Islet of Langerhans (tissue), 1 donor: Measurements from ENCODE around the gene USH2A.

Experiments used
- FAIRE-seq: peaks from one replicate; lab custom pipeline; 2011; peaks lifted over from hg19 to GRCh38; lab: Jason Lieb, UNC

USH2A gene

DNA sequence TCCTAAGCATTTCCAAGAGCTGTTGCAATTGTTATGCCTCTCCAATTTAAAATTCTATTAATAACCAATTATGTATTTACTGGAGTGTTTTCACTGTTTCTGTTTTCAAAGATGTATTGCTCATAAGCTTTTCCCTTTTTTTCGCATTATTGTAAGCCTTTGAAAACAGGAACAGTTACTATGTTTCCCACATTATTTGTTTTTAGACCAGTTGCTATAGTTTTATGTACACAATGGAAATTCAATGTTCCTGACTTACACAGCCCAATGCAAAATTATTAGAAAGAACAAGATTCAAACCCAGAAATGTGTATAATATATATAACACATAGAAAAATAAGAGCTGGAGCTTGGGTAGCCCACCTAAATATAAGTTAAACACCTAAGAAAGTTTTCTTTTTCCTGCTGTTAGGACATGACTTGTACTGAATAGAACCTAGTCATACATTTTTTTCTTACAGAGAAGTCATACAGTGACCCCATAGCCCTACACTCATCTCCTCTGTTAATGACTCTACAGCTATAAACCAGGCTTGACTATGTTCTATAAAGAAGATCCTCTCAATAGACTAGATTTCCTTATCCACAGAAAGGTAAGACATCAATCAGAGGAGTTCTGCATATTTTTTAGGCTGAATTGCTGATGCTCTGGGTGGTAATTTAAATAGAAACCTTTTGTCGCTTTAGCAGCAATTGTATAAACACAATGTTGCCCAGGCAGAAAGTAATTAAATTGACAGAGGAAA is 299.6 kb downstream of the USH2A start:
- peak; percentile 53 for FAIRE-seq

- peak; percentile 93 for FAIRE-seq
Observed at GRCh38 chr1:216119600-216119999, 303.6 kb downstream of the USH2A start.

DNA sequence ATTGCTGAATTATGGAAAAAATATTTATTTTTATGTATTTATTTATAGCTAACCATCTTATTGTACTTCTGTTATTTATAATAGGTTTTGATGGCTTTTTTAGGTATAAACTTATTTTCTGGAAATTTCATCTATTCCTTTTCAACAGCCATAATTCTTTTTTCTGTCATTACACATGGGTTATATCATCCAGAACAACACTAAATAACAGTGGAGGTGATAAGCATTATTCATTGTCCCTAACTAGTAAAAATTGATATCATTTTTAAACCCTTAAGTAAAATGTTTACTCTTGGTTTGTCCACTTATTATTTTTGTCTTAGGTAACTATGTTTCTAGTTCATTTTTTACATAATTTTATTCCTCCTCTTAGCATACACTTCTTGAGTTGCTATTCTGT is 309.1 kb downstream of the USH2A start:
- no peak for FAIRE-seq

GRCh38 chr1:216113181-216113580 is 310.1 kb downstream of the USH2A start:
- no peak for FAIRE-seq

DNA sequence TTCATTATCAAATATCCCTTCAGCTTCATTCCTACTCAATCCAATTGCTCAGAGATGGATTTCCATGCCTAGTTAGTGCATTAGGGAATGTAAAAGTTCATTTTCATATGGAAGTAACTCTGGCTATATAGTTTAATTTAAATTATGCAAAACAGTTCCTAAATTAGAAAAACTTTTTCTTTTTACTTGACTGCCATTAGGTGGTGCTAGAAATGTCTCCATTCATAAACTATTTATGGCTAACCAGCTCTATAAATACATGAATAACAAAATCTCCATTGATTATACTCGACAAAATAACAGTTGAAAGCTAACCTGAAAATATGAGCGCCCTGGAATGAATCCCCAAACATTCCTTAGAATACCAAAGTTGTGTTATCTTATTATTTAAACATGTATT is 311.4 kb downstream of the USH2A start:
- FAIRE-seq = peak; percentile 95

- no peak for FAIRE-seq
Observed at GRCh38 chr1:216095400-216095799, 327.8 kb downstream of the USH2A start.

GRCh38 chr1:216090556-216090955 is 332.7 kb downstream of the USH2A start:
- no peak for FAIRE-seq

GRCh38 chr1:216086678-216087077 is 336.6 kb downstream of the USH2A start:
- no peak for FAIRE-seq

DNA sequence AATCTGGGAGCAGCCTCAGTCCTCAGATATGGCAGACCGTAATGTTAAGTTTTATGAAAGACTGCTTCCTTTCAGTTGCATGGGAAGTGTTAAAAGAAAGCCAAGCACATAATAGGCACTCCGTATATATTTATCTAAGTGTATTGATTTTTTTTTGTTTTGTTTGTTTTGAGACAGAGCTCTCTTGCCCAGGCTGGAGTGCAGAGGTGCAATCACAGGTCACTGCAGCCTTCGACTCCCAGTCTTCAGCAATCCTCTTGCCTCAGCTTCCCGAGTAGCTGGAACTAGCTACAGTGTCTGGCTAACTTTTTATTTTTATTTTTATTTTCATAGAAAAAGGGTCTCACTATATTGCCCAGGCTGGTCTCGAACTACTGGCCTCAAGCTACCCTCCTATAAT is 341.8 kb downstream of the USH2A start:
- no peak for FAIRE-seq

GRCh38 chr1:216076751-216077150 is 346.5 kb downstream of the USH2A start:
- FAIRE-seq = no peak

DNA sequence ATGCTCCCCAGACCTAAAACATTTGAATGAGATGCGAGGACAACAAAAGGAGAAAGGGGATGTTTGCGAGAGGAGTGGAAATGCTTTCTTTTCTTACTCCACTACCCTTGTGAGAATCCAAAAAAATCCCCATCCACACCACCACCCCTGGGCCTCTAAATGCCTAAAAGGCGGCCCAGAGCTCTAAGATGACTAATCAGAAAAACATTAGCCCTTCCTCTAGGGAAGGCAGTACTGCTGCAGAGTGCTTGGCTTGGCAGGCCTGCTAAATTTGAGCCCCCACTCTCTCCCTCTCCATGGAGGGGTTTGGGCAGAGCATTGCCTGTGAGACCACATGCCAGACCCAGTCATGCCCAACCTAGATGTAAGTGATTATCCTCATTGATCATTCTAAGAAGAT is 347.9 kb downstream of the USH2A start:
- no peak for FAIRE-seq

GRCh38 chr1:216073793-216074595 is 349.3 kb downstream of the USH2A start:
- no peak for FAIRE-seq

- no peak for FAIRE-seq
Observed at GRCh38 chr1:216071262-216071661, 352.0 kb downstream of the USH2A start.

DNA sequence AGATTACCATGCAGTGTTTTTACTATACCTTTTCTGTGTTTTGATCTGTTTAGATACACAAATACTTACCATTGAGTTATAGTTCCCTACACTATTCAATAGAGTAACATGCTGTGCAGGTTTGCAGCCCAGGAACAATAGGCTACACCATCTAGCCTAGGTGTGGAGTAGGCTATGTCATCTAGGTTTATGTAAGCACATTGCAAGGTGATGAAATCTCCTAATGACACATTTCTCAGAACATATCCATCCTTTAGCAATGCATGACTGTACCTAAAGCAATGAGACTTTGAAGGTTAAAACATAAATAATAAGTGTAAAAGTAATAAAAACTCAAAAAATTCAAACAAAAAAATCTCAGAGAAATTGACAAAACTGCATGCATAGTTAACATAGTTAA is 358.6 kb downstream of the USH2A start:
- FAIRE-seq = no peak

GRCh38 chr1:216057947-216058346 is 365.3 kb downstream of the USH2A start:
- no peak for FAIRE-seq

- no peak for FAIRE-seq
Observed at GRCh38 chr1:216057063-216057462, 366.2 kb downstream of the USH2A start.

DNA sequence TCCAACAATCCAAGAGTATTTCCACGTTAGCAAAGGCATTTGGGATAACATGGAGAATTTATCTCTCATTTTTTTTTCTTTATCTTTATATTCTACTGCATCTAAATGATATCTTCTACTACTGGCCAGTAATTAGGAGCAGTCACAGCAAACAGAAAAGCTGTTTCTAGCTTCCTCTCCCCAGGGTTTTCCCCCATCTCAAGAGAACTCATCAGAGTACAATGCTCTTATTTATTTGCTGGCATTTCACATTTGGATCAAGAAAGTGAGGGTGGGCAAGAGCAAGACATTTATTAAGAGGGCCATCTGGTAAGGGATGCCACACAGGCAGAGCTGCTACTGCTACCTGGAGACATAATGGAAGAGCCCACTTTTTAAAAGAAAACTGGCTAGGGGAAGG is 368.2 kb downstream of the USH2A start:
- no peak for FAIRE-seq

- FAIRE-seq = no peak
Observed at GRCh38 chr1:216054600-216054999, 368.6 kb downstream of the USH2A start.

DNA sequence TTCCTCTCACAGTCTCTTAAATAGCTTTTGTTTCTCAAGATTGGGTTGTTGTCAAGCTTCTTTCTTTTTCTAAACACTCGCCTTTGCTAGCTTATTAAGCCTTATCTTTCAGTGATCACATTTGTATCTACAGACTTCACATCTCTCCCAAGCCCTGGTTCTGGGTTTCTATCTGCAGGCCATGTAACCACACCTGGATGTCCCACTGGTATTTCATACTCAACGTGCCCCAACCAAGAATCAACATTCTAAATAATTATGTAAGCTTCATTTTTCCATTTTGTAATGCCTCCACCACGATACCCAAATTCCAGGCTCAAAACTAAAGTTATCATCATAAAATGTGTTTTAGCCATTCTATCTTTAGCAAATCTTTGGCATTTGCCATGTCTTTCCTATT is 372.2 kb downstream of the USH2A start:
- FAIRE-seq = no peak

DNA sequence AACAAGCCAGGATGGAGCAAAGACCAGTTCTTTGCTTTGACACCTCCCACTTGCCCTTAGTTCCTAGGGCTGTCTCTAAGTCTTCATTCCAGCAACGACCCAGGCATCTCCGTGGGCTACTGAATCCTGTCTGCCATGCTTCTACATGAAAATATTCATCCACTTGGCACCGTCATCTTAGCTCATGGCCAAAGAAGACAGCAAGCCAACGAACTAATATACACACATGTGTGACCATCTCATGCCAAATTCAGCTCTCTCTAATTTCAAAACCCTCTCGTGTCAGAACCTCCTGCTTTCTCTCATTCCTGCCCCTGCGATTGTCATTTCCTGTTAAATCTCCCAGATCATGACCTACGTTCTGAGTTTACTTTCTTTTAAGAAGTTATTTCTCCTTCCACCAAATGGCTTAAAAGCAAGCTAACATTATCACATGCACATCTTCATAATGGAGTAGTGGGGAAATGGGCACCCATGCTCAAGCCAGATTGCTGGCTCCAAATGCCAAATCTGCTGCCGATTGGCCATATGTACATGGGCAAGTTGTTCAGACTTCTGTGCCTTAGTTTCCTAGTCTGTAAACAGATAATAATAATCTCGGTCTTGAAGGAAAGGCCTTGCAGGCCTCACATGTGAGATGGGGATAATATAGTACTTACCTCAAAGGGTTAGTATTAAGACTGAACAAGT is 373.4 kb downstream of the USH2A start:
- no peak for FAIRE-seq

DNA sequence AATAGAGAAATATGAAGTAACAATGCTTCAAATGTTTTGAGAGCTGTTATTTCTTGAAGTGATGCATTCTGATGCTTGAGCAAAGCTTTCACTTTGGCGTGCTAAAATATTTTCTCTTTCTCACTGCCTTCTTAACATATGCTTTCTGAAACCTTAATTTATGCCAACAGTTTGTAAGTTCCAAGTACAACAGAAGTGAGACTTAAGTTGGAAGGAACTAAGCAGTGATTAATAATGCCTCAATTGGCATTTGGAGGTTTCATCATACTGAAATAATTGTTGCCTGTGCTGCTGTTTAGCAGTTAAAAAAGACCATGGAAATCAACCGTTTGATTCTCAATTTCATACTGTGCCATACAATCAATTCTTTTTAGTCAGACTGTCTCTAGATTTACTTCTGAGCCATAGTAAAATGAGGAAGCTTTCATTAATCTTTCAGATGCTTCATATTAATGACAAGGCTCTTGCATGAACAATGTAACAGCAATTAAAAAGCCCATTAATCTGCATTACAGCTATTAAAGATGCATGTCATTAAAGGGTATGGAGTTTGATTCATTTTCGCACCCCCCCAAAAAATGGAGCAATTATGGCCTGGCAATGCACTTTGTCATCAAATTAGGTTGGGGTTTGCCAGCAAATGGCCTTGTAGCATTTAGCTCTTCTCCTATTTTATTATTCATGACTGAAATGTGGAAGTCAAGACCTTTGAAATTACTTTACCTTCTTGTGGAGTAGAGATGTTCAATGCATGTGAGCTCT is 375.3 kb downstream of the USH2A start:
- FAIRE-seq = no peak

- no peak for FAIRE-seq
Observed at GRCh38 chr1:216046336-216046735, 376.9 kb downstream of the USH2A start.
